Activated CD8-positive, alpha-beta memory T cell treated with anti-CD3 and anti-CD28 coated beads, Interleukin-2, amount 50 U/mL, for 24 hours (primary cell): ENCODE results near the gene PTBP1.

Source experiments
- DNase-seq: peaks from one replicate; pipeline ENCODE4 v3.0.0-alpha.2; 2020; ENCODE audit errors: extremely low read depth

Gene PTBP1

DNA sequence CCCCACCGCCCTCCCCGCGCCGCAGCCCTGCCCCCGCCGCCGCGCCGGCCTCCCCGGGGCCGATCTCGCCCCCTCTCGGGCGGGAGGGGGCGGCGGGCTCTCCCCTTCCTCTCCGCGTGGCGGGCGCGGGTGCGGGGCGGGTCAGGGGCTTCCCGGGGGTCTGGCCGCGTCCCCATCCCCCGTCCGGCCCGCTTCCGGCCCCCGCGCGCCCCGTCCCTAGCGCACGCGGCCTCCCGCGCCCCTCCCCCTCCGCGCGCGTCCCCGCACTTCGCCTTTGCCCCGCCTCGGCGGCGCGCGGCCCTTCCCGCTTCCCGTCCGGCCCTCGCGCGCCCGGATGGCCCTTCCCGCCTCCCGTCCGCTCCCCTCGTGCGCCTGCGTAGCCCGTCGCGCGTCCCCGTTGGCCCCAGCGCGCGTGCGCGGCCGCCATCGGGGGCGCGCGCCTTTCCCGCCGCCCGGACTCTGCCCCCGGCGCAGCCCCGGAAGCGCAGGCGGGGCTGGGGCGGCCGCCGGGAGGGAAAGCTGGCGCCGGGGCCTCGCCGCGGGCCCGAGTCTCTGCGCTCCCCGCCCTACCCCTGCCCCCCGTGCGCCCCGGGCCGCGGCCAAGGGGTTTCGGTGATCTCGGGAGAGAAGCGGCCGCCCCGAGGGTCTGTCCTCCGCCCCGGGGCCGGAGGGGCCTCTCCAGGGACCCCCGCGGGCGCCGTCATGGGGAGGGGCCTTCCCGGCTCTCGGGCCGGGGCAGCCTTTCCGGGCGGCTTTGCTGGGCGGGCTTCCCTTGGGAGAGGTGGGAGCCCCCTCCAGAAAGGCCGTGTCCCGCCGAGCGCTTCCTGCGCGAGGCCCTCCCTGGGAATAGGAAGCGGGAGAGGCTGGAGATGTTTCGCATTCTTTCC is 519 bp downstream of the PTBP1 start:
- peak; percentile 63 for DNase-seq

DNA sequence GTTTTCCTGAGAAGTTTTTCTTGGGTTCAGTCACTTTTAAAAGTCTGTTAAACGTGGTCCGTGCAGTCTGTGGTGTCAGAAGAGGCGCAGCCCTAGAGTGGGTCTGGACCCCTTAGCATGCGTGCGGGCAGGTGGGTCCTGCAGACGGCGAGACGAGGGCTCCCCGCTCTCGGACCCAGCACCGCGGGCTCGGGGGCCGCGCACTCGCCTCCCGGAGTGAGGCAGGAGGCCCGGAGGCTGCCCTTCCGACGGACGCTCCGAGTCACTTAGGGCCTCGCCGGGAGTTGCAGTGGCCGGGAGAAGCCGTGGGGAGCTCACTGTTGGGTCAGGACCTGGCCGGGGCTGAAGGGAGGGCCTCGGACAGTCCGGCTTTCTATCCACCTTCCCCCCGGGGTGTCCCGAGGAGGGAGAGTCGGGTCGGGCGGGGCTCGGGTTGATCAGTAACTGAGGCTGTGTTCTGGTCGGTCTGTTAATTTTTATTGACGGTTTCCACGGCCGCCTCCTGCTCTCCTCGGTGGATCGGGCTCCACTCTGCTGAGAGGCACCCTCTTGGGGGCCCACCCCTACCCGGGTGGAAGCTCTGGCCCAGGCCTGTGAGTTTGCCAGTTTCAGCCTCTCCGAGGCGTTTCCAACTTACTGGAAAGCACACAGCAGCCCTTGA is 1.3 kb downstream of the PTBP1 start:
- no peak for DNase-seq

DNA sequence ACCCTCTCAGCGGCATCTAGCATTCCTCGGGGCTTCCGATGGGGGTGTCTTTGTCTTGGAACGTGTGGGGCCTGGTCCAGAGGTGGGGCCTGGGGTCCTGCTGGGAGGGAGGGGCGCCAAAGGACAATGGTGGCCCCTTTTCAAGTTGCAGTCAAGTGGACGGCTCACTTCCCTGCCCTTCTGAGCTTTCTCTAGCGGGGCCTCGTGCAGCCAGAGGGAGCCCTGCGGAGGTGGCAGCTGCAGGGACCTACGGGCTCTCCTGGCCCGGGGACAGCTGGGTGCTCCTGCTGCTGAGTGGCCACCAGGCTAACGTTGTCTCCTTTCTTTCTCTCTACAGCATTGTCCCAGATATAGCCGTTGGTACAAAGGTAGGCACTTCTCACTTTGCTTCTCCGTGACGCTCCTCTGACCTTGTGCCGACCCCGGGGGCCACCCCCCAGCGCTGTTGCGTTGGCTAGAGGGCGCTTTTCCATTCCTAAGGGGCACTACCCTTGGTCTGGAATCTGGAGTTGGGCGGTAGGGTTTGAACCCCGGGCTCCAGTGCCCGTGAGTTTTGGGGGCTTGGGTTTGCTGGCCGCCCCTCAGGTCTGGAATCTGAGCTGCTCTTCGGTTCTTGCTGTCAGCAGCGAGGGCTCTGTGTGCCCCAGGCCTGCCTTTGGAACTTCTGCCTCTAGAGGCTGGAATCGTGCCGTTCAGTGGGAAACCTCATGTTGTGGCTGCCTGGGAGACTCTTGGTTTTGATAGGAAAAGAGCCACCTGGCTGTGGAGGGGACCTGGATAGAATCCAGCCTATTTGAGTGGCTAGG is 2.0 kb downstream of the PTBP1 start:
- no peak for DNase-seq

DNA sequence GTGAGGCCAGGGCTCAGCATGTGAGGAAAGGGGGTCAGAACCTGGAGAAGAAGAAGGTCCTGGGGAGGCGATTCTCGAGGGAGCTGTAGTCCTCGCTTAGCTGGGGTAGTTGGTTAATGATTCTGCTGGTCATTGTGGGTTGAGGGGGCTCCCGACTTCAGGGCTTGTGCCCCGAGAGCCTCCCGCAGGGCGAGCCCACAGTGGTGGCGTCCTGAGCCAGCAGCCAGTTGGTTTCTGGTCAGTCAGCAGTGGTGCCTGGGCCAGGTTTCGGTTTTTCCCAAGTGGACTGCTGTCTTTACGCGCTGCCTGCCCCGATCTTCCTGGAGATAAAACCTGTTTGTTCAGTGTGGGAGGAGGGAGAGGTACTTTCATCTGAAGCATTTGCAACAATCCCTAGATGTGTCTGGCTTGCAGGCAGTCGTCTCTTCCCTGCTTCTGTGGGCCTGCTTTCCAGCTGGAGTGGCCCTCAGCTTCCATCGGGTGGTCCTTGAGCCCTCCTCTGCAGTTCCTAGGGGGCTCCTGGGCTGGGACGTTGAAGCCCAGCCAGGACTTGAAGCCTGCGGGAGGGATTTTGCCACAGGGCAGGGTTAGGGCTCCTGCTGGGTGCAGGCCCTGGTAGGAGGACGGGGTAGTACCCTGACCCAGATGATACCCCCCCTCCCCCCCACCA is 3.2 kb downstream of the PTBP1 start:
- DNase-seq: no peak

DNA sequence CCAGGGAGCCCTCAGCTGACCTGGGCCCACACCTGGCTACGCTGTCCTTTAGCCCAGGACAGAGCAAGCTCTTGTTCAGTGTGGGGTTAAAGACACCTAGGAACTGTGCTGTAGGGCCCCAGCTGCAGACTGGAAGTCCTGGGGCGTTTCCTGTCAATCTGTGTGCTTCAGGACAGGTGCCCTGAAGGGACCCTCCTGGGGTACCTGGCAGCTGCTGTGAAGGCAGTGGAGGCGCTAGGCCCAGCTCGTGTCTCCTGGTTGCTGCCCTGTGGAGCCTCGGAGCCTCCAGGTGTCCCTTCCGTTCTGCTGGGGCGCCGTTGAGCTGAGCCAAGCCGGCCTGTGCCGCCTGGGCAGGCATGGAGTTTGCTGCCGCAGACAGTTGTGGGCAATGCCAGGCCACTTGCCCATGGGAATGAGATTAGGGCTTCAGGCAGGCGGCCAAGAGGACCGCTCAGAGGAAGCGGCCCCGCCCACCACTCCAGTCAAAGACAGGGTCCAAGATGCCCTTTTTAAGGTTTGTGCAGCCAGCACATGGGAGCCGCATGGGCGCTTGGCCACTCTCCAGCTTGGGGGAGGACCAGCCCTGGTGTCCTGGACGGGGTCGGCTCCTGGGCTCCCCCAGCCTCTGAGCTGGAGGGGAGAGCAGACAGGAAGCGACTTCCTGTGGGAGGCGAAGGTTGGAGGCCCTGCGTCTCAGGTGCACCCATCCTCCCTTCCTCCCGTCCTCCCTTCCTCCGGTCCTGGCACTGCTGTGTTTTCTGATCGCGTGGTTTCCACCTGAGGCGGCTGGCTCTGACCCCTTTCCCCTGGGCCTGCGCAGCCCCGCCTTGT is 4.0 kb downstream of the PTBP1 start:
- DNase-seq: no peak

DNA sequence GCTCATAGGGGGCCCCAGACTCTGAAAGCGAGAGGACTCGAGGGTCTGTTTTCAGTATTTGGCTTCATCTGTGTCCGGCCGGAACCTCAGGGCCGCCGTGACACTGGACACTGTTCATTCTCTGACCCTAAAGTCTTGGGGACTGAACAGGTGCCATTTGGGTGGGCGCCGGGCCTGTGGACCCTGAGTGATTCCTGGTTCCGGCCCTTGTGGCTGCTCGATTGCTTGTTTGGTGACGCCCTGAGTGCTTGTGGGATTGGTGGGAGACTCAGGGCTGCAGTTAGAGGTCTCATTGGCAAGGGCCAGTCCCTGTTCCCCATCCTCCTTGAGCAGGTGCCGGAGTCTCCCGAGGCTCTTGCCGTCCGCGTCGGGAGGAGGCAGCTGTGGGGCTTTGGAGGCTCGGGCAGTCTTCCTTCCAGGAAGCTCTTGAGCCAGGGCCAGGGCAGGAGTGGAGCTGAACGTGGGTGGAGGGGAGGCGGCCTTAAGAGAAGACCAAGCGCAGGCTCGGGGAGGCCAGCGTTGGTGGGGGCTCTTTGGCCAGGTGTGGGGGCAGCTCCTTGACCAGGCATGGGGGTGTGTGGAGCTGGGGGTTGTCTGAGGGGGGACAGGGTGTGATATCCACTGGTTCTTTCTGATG is 4.7 kb downstream of the PTBP1 start:
- DNase-seq: no peak

DNA sequence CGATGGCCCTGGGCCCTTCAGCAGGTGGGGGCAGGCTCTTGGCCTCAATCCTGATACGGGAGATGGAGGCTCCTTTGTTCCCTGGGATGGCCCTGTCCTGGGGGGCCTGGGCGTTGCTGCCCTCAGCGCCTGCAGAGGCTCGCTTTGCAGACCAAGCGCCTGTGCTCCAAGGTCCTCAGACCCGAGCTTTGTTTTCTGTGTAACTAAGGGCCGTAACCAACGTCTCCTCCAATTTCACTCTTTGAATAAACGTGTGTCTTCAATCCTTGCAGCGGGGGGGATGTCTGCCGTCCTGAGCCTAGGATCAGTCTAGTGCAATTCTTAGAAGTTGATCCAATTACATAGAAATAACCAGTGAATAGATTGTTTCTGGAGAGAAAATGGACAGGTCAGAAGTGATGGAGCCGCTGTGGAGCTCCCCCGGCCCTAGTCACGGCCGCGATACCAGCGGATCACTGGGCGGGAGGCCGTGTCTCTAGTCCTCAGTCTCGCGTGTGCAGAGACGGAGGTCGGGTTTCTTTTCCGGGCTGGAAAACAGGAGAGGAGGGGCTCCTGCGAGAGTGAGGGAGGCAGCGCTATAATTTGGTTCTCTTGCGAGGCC is 5.3 kb downstream of the PTBP1 start:
- no peak for DNase-seq

DNA sequence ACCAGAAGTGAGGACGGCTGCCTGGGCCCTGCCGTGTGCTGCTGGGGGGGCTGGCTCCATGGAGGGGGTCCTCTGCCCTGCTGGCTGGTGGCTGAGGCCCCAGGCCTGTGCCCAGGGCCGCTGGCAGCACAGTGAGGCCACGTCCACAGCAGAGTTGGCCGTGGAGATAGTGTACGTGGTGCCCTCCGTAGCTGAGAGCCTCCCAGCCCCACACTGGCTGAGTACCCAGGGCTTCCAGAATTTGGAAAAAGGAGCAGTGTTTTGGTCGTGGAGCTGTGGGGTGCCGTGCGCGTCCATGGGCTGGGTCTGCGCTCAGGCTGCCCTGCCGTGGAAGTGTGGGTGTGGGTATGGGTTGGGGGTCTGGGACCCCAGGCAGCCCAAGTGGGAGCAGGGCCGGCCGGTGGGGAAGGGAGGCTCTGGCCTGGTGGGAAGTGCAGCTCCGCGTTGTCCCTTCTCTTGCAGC is 5.9 kb downstream of the PTBP1 start:
- no peak for DNase-seq

DNA sequence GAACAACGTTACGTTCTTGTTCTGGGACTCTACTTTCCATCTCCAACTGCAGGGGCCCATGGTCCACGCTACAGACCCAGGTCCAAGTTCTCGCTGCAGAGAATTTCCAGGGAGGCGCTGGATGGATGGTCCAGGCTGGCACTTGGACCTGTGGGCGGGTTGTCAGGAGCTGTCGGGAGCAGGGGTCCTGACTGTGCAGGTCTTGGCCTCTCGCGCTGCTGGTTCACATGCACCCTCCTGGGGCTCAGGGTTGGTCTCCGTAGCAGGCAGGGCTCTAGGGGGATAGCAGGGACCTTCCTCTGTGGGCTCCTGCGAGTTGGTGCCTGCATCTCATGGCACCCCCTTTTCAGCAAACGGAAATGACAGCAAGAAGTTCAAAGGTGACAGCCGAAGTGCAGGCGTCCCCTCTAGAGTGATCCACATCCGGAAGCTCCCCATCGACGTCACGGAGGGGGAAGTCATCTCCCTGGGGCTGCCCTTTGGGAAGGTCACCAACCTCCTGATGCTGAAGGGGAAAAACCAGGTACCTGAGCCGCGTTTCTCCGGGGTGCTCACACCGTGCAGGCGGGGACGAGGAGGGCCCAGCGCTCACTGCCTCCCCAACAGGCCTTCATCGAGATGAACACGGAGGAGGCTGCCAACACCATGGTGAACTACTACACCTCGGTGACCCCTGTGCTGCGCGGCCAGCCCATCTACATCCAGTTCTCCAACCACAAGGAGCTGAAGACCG is 6.6 kb downstream of the PTBP1 start:
- no peak for DNase-seq

DNA sequence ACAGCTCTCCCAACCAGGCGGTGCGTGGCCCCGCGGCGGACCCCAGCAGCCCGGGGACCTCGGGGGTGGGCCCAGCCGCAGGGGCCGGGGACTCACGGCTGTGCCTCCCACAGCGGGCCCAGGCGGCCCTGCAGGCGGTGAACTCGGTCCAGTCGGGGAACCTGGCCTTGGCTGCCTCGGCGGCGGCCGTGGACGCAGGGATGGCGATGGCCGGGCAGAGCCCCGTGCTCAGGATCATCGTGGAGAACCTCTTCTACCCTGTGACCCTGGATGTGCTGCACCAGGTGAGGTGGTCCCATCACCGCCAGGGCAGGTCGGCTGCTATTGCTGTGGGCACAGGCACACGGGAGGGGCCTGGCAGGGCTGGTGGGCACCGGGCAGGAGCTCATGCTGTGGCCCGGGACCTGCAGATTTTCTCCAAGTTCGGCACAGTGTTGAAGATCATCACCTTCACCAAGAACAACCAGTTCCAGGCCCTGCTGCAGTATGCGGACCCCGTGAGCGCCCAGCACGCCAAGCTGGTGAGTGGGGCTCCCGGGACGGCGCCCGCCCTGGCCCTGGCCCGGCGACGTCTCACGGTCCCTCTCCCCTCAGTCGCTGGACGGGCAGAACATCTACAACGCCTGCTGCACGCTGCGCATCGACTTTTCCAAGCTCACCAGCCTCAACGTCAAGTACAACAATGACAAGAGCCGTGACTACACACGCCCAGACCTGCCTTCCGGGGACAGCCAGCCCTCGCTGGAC is 7.3 kb downstream of the PTBP1 start:
- DNase-seq: no peak

DNA sequence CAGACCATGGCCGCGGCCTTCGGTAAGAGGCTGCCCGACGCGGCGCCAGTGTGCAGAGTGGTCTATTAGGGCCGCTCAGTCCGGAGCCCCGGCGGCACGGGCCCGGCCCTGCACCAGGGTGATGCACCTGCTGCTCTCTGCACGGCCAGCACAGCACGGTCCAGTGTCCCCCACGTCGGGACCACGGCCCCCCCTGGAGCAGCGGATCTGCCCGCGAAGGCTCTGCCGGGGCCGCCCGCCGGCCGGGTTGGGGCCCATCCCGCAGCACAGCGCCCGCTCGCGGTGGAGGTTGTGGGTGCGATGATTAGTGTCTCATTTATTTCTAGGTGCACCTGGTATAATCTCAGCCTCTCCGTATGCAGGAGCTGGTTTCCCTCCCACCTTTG is 7.9 kb downstream of the PTBP1 start:
- DNase-seq: no peak

DNA sequence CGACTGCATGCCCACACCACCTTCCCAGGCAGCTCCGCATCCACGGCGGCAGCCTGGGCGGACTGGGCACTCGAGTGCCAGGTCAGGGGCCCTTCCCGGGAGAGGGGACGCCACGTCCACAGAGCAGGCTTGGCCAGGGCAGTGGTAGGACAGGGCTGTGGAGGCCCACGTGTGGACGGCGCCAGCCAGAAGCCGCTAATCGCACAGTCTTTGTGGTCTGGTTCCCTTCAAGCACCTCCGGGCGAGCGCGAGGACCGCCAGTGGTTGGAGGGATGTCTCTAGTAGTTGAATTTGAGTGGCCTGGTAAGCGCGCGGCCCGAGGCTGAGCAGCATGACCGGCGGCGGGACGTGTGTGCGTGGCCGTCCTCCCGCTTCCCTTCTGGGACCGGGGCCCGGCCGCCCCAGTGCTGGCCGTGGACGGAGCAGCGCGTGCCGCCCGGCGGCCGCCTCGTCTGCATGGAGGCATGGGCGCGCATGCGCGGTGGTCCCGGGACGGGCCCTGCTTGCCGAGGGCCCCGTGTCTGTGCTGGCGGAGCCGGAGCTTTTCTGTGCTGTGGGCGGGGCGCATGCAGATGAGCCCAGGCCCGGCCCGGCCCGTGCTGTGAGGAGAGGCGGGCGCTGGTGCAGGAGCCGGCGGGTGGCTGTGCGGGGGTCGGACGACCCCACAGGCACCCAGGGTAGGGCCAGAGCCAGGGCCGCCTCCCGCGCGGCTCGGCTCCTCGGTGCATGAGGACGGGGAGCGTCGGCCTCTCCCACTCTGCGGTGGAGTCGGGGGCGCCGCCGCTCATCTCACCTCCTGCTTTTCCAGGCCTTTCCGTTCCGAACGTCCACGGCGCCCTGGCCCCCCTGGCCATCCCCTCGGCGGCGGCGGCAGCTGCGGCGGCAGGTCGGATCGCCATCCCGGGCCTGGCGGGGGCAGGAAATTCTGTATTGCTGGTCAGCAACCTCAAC is 8.6 kb downstream of the PTBP1 start:
- no peak for DNase-seq

DNA sequence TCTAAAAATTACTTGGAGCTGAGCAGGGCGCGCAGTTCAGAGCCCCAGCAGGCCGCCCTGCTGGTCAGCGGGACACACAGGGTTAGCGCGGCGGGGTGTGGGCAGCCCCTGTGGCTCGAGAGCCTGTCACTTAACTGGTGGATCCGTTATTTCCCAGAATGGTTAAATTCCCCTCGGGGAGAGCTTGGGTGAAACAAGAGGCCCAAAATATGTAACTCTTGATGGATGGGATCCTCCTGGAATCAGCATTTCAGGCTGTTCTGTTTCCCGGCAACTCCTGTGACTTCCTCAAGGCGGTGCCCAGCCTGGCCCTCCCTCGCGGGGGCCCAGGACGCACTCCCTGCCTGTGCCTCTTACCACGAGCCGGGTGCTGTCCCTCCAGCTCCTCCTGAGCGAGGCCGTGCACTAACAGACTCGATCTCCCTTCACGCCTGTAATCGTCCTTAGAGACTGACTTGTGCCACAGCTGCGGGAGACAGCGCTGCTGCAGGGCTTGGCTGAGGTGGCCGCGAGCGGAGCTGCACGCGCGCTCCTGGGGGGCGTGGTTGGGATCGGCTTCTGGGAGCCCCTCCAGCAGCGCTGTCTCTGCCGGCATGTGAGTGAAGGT is 9.7 kb downstream of the PTBP1 start:
- no peak for DNase-seq

DNA sequence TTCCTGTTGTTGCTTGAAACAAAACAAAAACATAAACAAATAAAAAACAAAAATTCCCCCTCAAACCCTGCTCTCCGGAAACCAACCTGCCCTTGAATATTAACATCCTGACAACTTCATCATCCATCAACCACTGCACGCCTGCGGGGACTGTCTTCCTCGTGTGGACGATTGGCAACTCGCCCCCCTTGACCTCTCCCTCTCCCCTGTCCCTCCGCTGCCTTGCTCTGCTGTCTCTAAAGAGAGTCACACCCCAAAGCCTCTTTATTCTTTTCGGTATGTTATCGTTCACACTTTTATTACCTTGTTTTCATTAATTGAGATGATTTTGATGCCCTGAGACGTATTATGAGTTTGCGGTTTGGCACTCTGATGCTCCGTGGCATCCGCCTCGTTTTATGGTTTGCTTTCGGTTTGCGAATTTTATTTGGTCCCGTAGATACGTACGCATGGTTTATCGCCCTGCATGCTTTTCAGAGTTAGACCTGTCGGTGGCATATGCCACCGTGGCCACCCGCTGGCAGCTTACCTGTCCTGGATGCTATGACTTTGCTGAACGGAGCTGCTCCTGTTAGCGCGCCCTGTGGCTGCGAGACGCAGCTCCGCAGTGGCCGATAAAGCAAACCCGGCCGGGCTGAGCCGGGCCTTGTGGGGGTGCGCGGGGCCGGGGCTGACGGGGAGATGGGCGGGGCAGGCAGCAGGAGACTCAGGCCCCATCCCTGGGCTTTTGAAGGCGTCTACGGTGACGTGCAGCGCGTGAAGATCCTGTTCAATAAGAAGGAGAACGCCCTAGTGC is 10.6 kb downstream of the PTBP1 start:
- DNase-seq: no peak

DNA sequence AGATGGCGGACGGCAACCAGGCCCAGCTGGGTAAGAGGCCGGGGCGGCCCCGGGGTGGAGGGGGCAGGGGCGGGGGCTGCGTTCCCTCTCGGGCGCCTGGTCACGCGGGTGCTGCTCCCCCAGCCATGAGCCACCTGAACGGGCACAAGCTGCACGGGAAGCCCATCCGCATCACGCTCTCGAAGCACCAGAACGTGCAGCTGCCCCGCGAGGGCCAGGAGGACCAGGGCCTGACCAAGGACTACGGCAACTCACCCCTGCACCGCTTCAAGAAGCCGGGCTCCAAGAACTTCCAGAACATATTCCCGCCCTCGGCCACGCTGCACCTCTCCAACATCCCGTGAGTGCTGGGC is 11.1 kb downstream of the PTBP1 start:
- DNase-seq: no peak
